ENCODE results near the gene SMS. TPM values are rescaled to one million over a fixed set of nuclear protein-coding genes. Genes with fewer than 3 reads are reported as not detected.

Gene SMS
- total and polyA plus RNA-seq, 7 donors = 62.6 to 84.5 (median 65.8) TPM

DNA sequence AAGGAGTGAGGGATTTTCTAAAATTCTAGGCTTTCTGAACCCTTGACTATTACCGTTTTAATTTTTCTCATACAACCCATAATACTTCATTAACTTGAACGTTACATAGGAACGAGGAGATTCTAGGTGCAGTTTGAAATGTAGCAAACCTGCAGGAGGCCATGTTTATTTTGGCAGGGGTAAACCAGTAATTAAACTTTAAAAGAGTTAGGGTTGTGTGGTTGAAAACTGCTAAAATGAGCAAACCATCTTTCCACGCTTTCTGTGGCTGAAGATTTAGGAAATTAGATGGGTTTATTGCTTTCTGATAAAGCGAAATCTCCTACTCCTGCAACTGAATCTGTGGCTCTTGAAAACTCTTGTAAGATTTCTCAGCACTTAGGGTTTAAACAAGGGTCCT is 93.3 kb downstream of the SMS start:
- H3K27me3 ChIP-seq = no peaks in the 10 kb centered on the region
- H3K9me3 ChIP-seq = no peaks in the 10 kb centered on the region
- no peak for DNase-seq
- TF ChIP-seq, protein P1, sequence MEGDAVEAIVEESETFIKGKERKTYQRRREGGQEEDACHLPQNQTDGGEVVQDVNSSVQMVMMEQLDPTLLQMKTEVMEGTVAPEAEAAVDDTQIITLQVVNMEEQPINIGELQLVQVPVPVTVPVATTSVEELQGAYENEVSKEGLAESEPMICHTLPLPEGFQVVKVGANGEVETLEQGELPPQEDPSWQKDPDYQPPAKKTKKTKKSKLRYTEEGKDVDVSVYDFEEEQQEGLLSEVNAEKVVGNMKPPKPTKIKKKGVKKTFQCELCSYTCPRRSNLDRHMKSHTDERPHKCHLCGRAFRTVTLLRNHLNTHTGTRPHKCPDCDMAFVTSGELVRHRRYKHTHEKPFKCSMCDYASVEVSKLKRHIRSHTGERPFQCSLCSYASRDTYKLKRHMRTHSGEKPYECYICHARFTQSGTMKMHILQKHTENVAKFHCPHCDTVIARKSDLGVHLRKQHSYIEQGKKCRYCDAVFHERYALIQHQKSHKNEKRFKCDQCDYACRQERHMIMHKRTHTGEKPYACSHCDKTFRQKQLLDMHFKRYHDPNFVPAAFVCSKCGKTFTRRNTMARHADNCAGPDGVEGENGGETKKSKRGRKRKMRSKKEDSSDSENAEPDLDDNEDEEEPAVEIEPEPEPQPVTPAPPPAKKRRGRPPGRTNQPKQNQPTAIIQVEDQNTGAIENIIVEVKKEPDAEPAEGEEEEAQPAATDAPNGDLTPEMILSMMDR (IDR thresholded peaks at IDR 0.05) = no peak
- TF ChIP-seq POLR2A (IDR thresholded peaks at IDR 0.05) (no peak), POLR2AphosphoS5 (IDR thresholded peaks at IDR 0.05) (no peak), EP300 (IDR thresholded peaks at IDR 0.05) (no peak)
- intact Hi-C loops (cut with DNase I) = no loop called here
- H3K27ac ChIP-seq = no peak overlapping the region
- no peak overlapping the region for H3K4me3 ChIP-seq
- no peaks in the 10 kb centered on the region for H3K36me3 ChIP-seq
- no peaks in the 10 kb centered on the region for H3K4me1 ChIP-seq
- WGBS, 2 donors = 47 to 61% methylated on average over 5 of the region's 5 CpGs

DNA sequence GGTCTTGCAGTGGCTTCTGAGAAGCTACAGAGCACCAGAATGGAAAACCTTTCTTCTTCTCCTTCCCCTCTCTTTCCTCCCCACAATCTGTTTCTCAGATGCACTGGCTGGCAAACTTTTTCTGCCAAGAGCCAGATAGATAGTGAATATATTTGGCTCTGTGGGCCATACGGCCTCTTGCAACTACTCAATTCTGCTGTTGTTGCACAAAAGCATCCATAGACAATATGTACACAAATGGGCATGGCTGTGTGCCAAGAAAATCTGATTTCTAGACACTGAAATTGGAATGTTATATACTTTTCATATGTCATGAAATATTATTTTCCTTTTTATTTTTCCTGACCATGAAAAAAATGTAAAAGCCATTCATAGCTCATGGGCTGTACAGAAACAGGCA is 94.7 kb downstream of the SMS start:
- Histone ChIP-seq H3K9me3 (no peaks in the 10 kb centered on the region), H3K4me3 (no peak overlapping the region), H3K36me3 (no peaks in the 10 kb centered on the region), H3K27me3 (no peaks in the 10 kb centered on the region), H3K27ac (no peak overlapping the region), H3K4me1 (no peaks in the 10 kb centered on the region)
- no peak for DNase-seq
- TF ChIP-seq, protein P1 (IDR thresholded peaks at IDR 0.05) = no peak
- TF ChIP-seq POLR2A (IDR thresholded peaks at IDR 0.05) = no peak
- no peak for TF ChIP-seq EP300 (IDR thresholded peaks at IDR 0.05)
- TF ChIP-seq POLR2AphosphoS5 (IDR thresholded peaks at IDR 0.05) = no peak
- 52 to 83% methylated on average over 1 of the region's 1 CpG for WGBS, 2 donors
- intact Hi-C loops (cut with DNase I) = no loop called here

DNA sequence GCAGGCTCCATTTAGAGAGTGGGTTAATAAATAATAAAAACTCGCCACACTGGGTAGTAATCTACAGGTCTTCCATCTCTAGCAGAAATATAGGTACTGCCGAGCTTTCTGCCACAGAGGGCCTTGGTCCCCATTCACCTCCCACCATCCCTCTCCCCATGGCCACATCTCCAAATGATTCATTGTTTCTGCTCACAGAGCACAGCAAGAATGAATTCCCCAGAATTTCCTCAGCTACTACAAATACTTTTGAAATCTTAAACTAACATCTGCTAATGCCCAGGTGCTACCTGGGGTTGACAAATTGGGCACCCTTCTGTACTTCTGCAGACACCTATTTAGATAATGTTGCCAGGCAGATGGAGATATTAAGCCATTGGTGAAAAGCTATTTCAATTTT is 96.7 kb downstream of the SMS start:
- TF ChIP-seq EP300 (IDR thresholded peaks at IDR 0.05) (no peak), POLR2AphosphoS5 (IDR thresholded peaks at IDR 0.05) (no peak), POLR2A (IDR thresholded peaks at IDR 0.05) (no peak)
- TF ChIP-seq, protein P1 (IDR thresholded peaks at IDR 0.05) = no peak
- Histone ChIP-seq H3K27ac (no peak overlapping the region), H3K4me1 (no peaks in the 10 kb centered on the region), H3K4me3 (no peak overlapping the region), H3K36me3 (no peaks in the 10 kb centered on the region), H3K27me3 (no peaks in the 10 kb centered on the region), H3K9me3 (no peaks in the 10 kb centered on the region)
- WGBS, 2 donors = 62 to 81% methylated on average over 2 of the region's 2 CpGs
- intact Hi-C loops (cut with DNase I) = no loop called here
- DNase-seq = no peak

DNA sequence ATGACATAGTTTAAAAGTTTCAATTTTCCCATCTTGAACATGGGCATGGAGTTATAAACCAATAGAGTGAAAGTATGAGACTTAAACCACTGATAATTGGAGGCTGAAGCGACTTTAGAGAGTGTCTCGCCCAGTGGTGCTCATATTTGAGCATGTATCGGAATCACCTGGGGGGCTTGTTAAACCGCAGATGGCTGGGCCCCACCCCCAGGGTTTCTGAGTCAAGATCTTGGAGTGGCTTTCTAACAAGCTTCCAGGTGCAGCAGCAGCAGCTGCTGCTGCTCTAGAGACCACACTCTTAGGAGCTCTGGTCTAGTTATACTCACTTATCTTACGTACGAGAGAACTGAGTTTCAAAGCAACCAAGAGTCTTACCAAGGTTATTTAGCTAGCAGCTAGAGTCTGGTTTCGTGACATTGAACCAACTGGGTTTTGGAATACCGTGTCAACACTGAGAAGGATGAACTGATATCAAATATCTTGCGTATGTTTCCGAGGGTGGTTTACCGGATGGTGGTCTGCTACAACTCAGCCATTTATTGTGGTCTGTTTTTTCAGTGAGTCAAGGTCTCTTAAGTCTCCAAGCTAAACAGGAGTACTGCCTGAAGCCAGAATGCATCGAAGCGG is 97.5 kb downstream of the SMS start:
- no peak overlapping the region for H3K4me3 ChIP-seq
- intact Hi-C loops (cut with DNase I) = no loop called here
- H3K27me3 ChIP-seq = no peaks in the 10 kb centered on the region
- H3K9me3 ChIP-seq = no peaks in the 10 kb centered on the region
- DNase-seq = no peak
- TF ChIP-seq, protein P1 (IDR thresholded peaks at IDR 0.05) = no peak
- no peak for TF ChIP-seq EP300 (IDR thresholded peaks at IDR 0.05)
- no peak for TF ChIP-seq POLR2AphosphoS5 (IDR thresholded peaks at IDR 0.05)
- no peak for TF ChIP-seq POLR2A (IDR thresholded peaks at IDR 0.05)
- 84 to 91% methylated on average over 13 of the region's 13 CpGs for WGBS, 2 donors
- no peak overlapping the region for H3K27ac ChIP-seq
- no peaks in the 10 kb centered on the region for H3K36me3 ChIP-seq
- H3K4me1 ChIP-seq = no peaks in the 10 kb centered on the region

DNA sequence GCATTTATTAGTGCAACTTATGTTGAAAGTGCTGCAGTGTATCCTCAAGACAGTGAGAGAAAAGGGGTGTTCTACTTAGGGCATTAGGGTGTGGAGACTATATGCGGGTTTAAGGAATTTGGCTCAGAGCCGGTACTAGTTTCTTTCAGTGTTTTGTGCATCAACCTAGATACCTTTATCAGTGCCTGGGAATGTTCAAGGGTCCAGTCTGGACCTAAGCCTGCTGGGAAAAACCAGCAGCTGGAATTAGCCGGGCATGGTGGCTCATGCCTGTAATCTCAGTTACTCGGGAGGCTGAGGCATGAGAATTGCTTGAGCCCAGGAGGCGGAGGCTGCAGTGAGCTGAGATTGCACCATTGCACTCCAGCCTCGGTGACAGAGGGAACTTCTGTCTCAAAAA is 99.0 kb downstream of the SMS start:
- DNase-seq = no peak
- no peak overlapping the region for H3K4me3 ChIP-seq
- intact Hi-C loops (cut with DNase I) = no loop called here

More for the DNA sequence above, 99.0 kb downstream of the SMS start:
- TF ChIP-seq POLR2A (IDR thresholded peaks at IDR 0.05) (no peak), POLR2AphosphoS5 (IDR thresholded peaks at IDR 0.05) (no peak), EP300 (IDR thresholded peaks at IDR 0.05) (no peak)
- TF ChIP-seq, protein P1 (IDR thresholded peaks at IDR 0.05) = no peak
- Histone ChIP-seq H3K27ac (no peak overlapping the region), H3K4me1 (no peaks in the 10 kb centered on the region), H3K9me3 (no peaks in the 10 kb centered on the region), H3K27me3 (no peaks in the 10 kb centered on the region), H3K36me3 (no peaks in the 10 kb centered on the region)
- WGBS, 2 donors = 83 to 85% methylated on average over 6 of the region's 6 CpGs
